H9 (cell line): ENCODE data around the gene ULK2. TPM values are rescaled to one million over a fixed set of nuclear protein-coding genes. Genes with fewer than 3 reads are reported as not detected.

Experiments used
- DNase-seq: peaks from one replicate; pipeline ENCODE4 v3.0.0-alpha.2; 2017
- H2AFZ ChIP-seq: one replicate; pipeline ENCODE4 v1.6.1; 2013; ENCODE audit warnings: mild to moderate bottlenecking, low read length, control low read depth, moderate library complexity
- H2AK5ac ChIP-seq: 2 replicates; pipeline ENCODE4 v1.6.1; 2013; ENCODE audit warnings: low read length, control low read depth, mixed read lengths; ENCODE audit not compliant: insufficient read length
- H2BK120ac ChIP-seq: one replicate; pipeline ENCODE4 v1.6.1; 2013; ENCODE audit warnings: low read depth, mild to moderate bottlenecking, low read length, control low read depth, inconsistent platforms; ENCODE audit not compliant: poor library complexity, severe bottlenecking
- H2BK12ac ChIP-seq: 2 replicates; pipeline ENCODE4 v1.6.1; 2013; ENCODE audit warnings: low read length, control low read depth, mixed read lengths, low read depth; ENCODE audit not compliant: insufficient read length
- H2BK15ac ChIP-seq: 2 replicates; pipeline ENCODE4 v1.6.1; 2013; ENCODE audit warnings: low read depth, low read length, control low read depth
- H2BK20ac ChIP-seq: one replicate; pipeline ENCODE4 v1.6.1; 2013; ENCODE audit warnings: low read depth, mild to moderate bottlenecking, low read length, control low read depth, inconsistent platforms; ENCODE audit not compliant: poor library complexity, severe bottlenecking
- H2BK5ac ChIP-seq: 2 replicates; pipeline ENCODE4 v1.6.1; 2013; ENCODE audit warnings: low read length, control low read depth, mixed read lengths; ENCODE audit not compliant: insufficient read length
- H3K14ac ChIP-seq: 2 replicates; pipeline ENCODE4 v1.6.1; 2013; ENCODE audit warnings: low read length, control low read depth; ENCODE audit not compliant: insufficient read depth
- H3K18ac ChIP-seq: 2 replicates; pipeline ENCODE4 v1.6.1; 2013; ENCODE audit warnings: low read depth, mild to moderate bottlenecking, mixed read lengths, low read length, control low read depth; ENCODE audit not compliant: insufficient read length
- H3K23ac ChIP-seq: 2 replicates; pipeline ENCODE4 v1.6.1; 2013; ENCODE audit warnings: low read length, control low read depth, mixed read lengths, low read depth; ENCODE audit not compliant: insufficient read length
- H3K23me2 ChIP-seq: 2 replicates; pipeline ENCODE4 v1.6.1; 2013; ENCODE audit warnings: low read depth, mild to moderate bottlenecking, mixed read lengths, low read length, control low read depth; ENCODE audit not compliant: insufficient read length, poor library complexity, severe bottlenecking
- H3K27ac ChIP-seq: 2 replicates; pipeline ENCODE4 v1.5.1; 2013; ENCODE audit warnings: low read length, control low read depth, mixed read lengths, low read depth; ENCODE audit not compliant: insufficient read length
- H3K27me3 ChIP-seq: 2 replicates; pipeline ENCODE4 v1.6.1; 2013; ENCODE audit warnings: low read length, control low read depth, inconsistent platforms; ENCODE audit not compliant: insufficient read depth
- H3K4ac ChIP-seq: 2 replicates; pipeline ENCODE4 v1.6.1; 2013; ENCODE audit warnings: low read depth, mild to moderate bottlenecking, control low read depth, inconsistent platforms, low read length, moderate library complexity
- H3K4me1 ChIP-seq: 2 replicates; pipeline ENCODE4 v1.6.1; 2013; ENCODE audit warnings: low read length, control low read depth, inconsistent platforms; ENCODE audit not compliant: insufficient read depth
- H3K4me2 ChIP-seq: 2 replicates; pipeline ENCODE4 v1.6.1; 2013; ENCODE audit warnings: low read length, control low read depth, mixed read lengths; ENCODE audit not compliant: insufficient read length, insufficient read depth
- H3K56ac ChIP-seq: 2 replicates; pipeline ENCODE4 v1.6.1; 2013; ENCODE audit warnings: low read depth, mild to moderate bottlenecking, mixed read lengths, low read length, control low read depth; ENCODE audit not compliant: insufficient read length
- H3K79me1 ChIP-seq: 2 replicates; pipeline ENCODE4 v1.6.1; 2013; ENCODE audit warnings: low read depth, mild to moderate bottlenecking, moderate library complexity, low read length, control low read depth, inconsistent platforms; ENCODE audit not compliant: insufficient read depth, poor library complexity, severe bottlenecking
- H3K79me2 ChIP-seq: 2 replicates; pipeline ENCODE4 v1.6.1; 2013; ENCODE audit warnings: low read length, control low read depth, inconsistent platforms; ENCODE audit not compliant: insufficient read depth
- H3K9ac ChIP-seq: 2 replicates; pipeline ENCODE4 v1.6.1; 2013; ENCODE audit warnings: low read length, control low read depth, mixed read lengths; ENCODE audit not compliant: insufficient read length; ENCODE audit errors: extremely low read depth
- H3K9me3 ChIP-seq: one replicate; pipeline ENCODE4 v1.6.1; 2013; ENCODE audit warnings: low read depth, low read length, inconsistent platforms; ENCODE audit not compliant: control insufficient read depth
- H3T11ph ChIP-seq: one replicate; pipeline ENCODE4 v1.6.1; 2013; ENCODE audit warnings: mild to moderate bottlenecking, low read length, control low read depth, inconsistent platforms
- H4K20me1 ChIP-seq: one replicate; pipeline ENCODE4 v1.6.1; 2013; ENCODE audit not compliant: control insufficient read depth, insufficient read length, insufficient read depth
- H4K5ac ChIP-seq: 2 replicates; pipeline ENCODE4 v1.6.1; 2013; ENCODE audit warnings: low read depth, mild to moderate bottlenecking, mixed read lengths, low read length, control low read depth; ENCODE audit not compliant: insufficient read length
- H4K8ac ChIP-seq: replicated peaks from 2 replicates; pipeline ENCODE4 v1.6.1; 2013; ENCODE audit warnings: low read length, control low read depth, mixed read lengths, low read depth; ENCODE audit not compliant: insufficient read length
- H4K91ac ChIP-seq: 2 replicates; pipeline ENCODE4 v1.6.1; 2013; ENCODE audit warnings: low read depth, mild to moderate bottlenecking, moderate library complexity, mixed read lengths, low read length, control low read depth; ENCODE audit not compliant: insufficient read length
- H3K27ac Mint-ChIP-seq, 3 experiments: 2 replicates in 2 of 3; 3 replicates in 1 of 3; pipeline ENCODE4 v1.8.0; 2020 to 2021; ENCODE audit warnings: mixed read lengths in 3 of 3, mild to moderate bottlenecking in 1 of 3, moderate library complexity in 1 of 3
- H3K27me3 Mint-ChIP-seq: 2 replicates; pipeline ENCODE4 v1.8.0; 2021; ENCODE audit warnings: low read depth, mild to moderate bottlenecking, moderate library complexity, mixed read lengths
- H3K36me3 Mint-ChIP-seq, 3 experiments: 2 replicates in 2 of 3; 3 replicates in 1 of 3; pipeline ENCODE4 v1.8.0; 2020 to 2021; ENCODE audit warnings: low read depth in 3 of 3, mixed read lengths in 3 of 3; ENCODE audit not compliant: insufficient read depth in 1 of 3
- H3K4me1 Mint-ChIP-seq, 2 experiments: 2 replicates each; pipeline ENCODE4 v1.8.0; 2020; ENCODE audit warnings: mixed read lengths in 2 of 2
- H3K4me3 Mint-ChIP-seq, 2 experiments: 2 replicates in 1 of 2; 3 replicates in 1 of 2; pipeline ENCODE4 v1.8.0; 2020 to 2021; ENCODE audit warnings: mild to moderate bottlenecking in 2 of 2, mixed read lengths in 2 of 2, moderate library complexity in 1 of 2
- H3K9me3 Mint-ChIP-seq, 2 experiments: 2 replicates in 1 of 2; 3 replicates in 1 of 2; pipeline ENCODE4 v1.8.0; 2020; ENCODE audit warnings: mild to moderate bottlenecking in 2 of 2, mixed read lengths in 2 of 2, moderate library complexity in 1 of 2
- CTCF ChIP-seq: fragments of 200-600 bp; sonication (generic); conservative IDR thresholded peaks from 3 replicates; pipeline ENCODE4 v1.8.0; 2021; ENCODE audit warnings: antibody characterized with exemption, mild to moderate bottlenecking
- WGBS: extraction: QIAGEN DNeasy Blood & Tissue Kit; methylation state at CpG from one replicate; pipeline ENCODE4 v1.1.7; 2013; ENCODE audit warnings: missing lambda C conversion rate, low lambda C conversion rate, mixed read lengths; ENCODE audit not compliant: insufficient read length; ENCODE audit errors: extremely low coverage; 5-methylcytosine and 5-hydroxymethylcytosine counted together
- total RNA-seq: library from RNA; stranded (reverse); gene quantifications from 2 replicates; pipeline ENCODE4 v1.2.1, GENCODE V29; 2021

The ULK2 gene
- total RNA-seq, 1 experiment from 2014 or later = 11.5 TPM

GRCh38 chr17:19873346-19873745, 5.6 kb upstream of the ULK2 start:
- Histone ChIP-seq H3K23me2 (no peaks in the 10 kb centered on the region), H4K20me1 (no peaks in the 10 kb centered on the region), H2BK5ac (no peak overlapping the region), H3K23ac (no peak overlapping the region), H4K91ac (no peak overlapping the region), H3K27ac (no peak overlapping the region), H2BK15ac (no peak overlapping the region), H4K8ac (no peak overlapping the region), H3K79me1 (no peaks in the 10 kb centered on the region), H3K4me2 (no peak overlapping the region), H2BK20ac (no peak overlapping the region), H2BK120ac (no peak overlapping the region), H3K14ac (no peak overlapping the region), H3K18ac (no peak overlapping the region), H2AK5ac (no peak overlapping the region), H2BK12ac (no peak overlapping the region), H3K27me3 (peaks cover 5% of the 10 kb centered on the region; the same call in 1 of the 2 replicates), H3K4me1 (no peaks in the 10 kb centered on the region), H3K4ac (no peak overlapping the region), H3T11ph (no peak overlapping the region), H2AFZ (no peak overlapping the region), H3K9me3 (no peaks in the 10 kb centered on the region), H3K56ac (no peak overlapping the region), H3K9ac (no peak overlapping the region), H4K5ac (no peak overlapping the region), H3K79me2 (no peaks in the 10 kb centered on the region)
- Mint-ChIP-seq H3K36me3 (no peaks in the 10 kb centered on the region; a peak in 1 of 7 replicates), H3K4me1 (no peaks in the 10 kb centered on the region), H3K9me3 (no peaks in the 10 kb centered on the region), H3K27ac (no peak overlapping the region), H3K4me3 (no peak overlapping the region), H3K27me3 (peaks cover 23% of the 10 kb centered on the region)
- TF ChIP-seq CTCF = no peak
- DNase-seq = no peak
- no CpG with 5 or more reads among the region's 3 CpGs for WGBS
